ENCODE results near the gene MORN4.
A peak's percentile ranks its signal among the peaks of the same experiment; 100 is the strongest.
"Not testable (repeated sequence)": the region's sequence is repeated elsewhere in the genome, so short reads cannot be mapped to it uniquely, and the experiment has no call there.

Gene MORN4

GRCh38 chr10:97664282-97664850 lies 31.1 kb upstream of the MORN4 start:
- peak overlapping the region; percentile 38 to 59 for H3K27ac ChIP-seq (ENCODE audit: low read depth in 2 of 2, low read length in 2 of 2)
- H3K36me3 ChIP-seq (ENCODE audit: control insufficient read depth in 2 of 2, insufficient read depth in 2 of 2, low read length in 2 of 2): peaks cover 0 to 18% of the 10 kb centered on the region in 2 donors

DNA sequence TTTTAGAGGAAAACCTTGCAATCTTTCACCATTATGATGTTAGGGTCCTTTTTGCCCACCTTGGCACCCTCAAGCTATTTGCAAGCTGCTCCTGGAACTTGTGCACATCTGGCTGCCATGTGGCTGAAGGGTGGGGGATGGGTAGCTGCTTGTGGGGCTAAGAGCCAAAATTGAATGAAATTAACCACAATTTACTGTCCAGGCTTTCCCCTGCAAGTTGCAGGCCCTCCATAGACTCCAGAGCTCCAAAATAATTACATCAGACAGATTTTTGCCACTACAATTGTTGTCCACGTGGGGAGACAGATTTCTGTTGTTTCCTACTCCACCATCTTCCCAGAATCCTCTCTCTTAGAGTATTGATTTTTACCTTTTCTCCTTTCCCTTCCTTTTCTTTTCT lies 26.3 kb upstream of the MORN4 start:
- Histone ChIP-seq H3K9me3 (ENCODE audit: control insufficient read depth in 2 of 2, low read length in 2 of 2) (no peaks in the 10 kb centered on the region), H3K27me3 (ENCODE audit: control insufficient read depth in 2 of 2, insufficient read depth in 2 of 2, low read length in 2 of 2) (no peaks in the 10 kb centered on the region), H3K27ac (ENCODE audit: low read depth in 2 of 2, low read length in 2 of 2) (no peak overlapping the region), H3K4me3 (ENCODE audit: low read length in 2 of 2) (no peak overlapping the region), H3K9ac (ENCODE audit: low read depth in 1 of 2, low read length in 2 of 2) (no peak overlapping the region), H3K4me1 (ENCODE audit: control insufficient read depth in 2 of 2, insufficient read depth in 2 of 2, low read length in 2 of 2) (peaks cover 8 to 9% of the 10 kb centered on the region in 2 donors), H3K36me3 (ENCODE audit: control insufficient read depth in 2 of 2, insufficient read depth in 2 of 2, low read length in 2 of 2) (peaks cover 13 to 18% of the 10 kb centered on the region in 2 donors)

More at GRCh38 chr10:97664282-97664850, 31.1 kb upstream of the MORN4 start:
- peaks cover 12 to 15% of the 10 kb centered on the region in 2 donors for H3K4me1 ChIP-seq (ENCODE audit: control insufficient read depth in 2 of 2, insufficient read depth in 2 of 2, low read length in 2 of 2)
- no peak overlapping the region for H3K4me3 ChIP-seq (ENCODE audit: low read length in 2 of 2)
- no peak overlapping the region for H3K9ac ChIP-seq (ENCODE audit: low read depth in 1 of 2, low read length in 2 of 2)
- H3K9me3 ChIP-seq (ENCODE audit: control insufficient read depth in 2 of 2, low read length in 2 of 2): no peaks in the 10 kb centered on the region
- H3K27me3 ChIP-seq (ENCODE audit: control insufficient read depth in 2 of 2, insufficient read depth in 2 of 2, low read length in 2 of 2): no peaks in the 10 kb centered on the region

- no peaks in the 10 kb centered on the region for H3K4me1 ChIP-seq (ENCODE audit: control insufficient read depth in 2 of 2, insufficient read depth in 2 of 2, low read length in 2 of 2)
- no peaks in the 10 kb centered on the region for H3K9me3 ChIP-seq (ENCODE audit: control insufficient read depth in 2 of 2, low read length in 2 of 2)
- H3K4me3 ChIP-seq (ENCODE audit: low read length in 2 of 2): no peak overlapping the region
- no peak overlapping the region for H3K9ac ChIP-seq (ENCODE audit: low read depth in 1 of 2, low read length in 2 of 2)
- H3K27me3 ChIP-seq (ENCODE audit: control insufficient read depth in 2 of 2, insufficient read depth in 2 of 2, low read length in 2 of 2): no peaks in the 10 kb centered on the region
- no peak overlapping the region for H3K27ac ChIP-seq (ENCODE audit: low read depth in 2 of 2, low read length in 2 of 2)
- peaks cover 25 to 26% of the 10 kb centered on the region in 2 donors for H3K36me3 ChIP-seq (ENCODE audit: control insufficient read depth in 2 of 2, insufficient read depth in 2 of 2, low read length in 2 of 2)
These were observed 23.5 kb upstream of the MORN4 start for GRCh38 chr10:97656777-97657176.

DNA sequence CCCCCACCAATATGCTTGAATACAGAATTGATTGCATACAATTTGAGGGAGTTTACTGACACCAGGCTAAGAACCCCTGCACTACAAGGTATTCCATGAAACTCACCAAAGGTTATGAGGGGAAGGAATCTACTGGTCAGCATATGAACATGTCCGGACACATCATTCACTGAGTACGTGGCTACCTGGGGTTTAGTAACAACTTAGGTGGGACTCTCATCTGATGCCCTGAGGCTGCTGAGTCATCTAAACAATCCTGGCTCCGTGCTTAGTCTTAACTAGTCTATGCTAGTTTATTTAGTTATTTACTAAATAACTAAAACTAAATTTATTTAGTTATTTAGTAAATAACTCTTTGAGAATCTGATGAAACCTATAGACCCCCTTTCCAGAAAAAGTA lies 18.5 kb upstream of the MORN4 start:
- Histone ChIP-seq H3K36me3 (ENCODE audit: control insufficient read depth in 2 of 2, insufficient read depth in 2 of 2, low read length in 2 of 2) (peaks cover 28 to 31% of the 10 kb centered on the region in 2 donors), H3K9me3 (ENCODE audit: control insufficient read depth in 2 of 2, low read length in 2 of 2) (no peaks in the 10 kb centered on the region), H3K4me1 (ENCODE audit: control insufficient read depth in 2 of 2, insufficient read depth in 2 of 2, low read length in 2 of 2) (peaks cover 0 to 2% of the 10 kb centered on the region in 2 donors), H3K27me3 (ENCODE audit: control insufficient read depth in 2 of 2, insufficient read depth in 2 of 2, low read length in 2 of 2) (no peaks in the 10 kb centered on the region), H3K27ac (ENCODE audit: low read depth in 2 of 2, low read length in 2 of 2) (no peak overlapping the region), H3K9ac (ENCODE audit: low read depth in 1 of 2, low read length in 2 of 2) (no peak overlapping the region), H3K4me3 (ENCODE audit: low read length in 2 of 2) (no peak overlapping the region)

DNA sequence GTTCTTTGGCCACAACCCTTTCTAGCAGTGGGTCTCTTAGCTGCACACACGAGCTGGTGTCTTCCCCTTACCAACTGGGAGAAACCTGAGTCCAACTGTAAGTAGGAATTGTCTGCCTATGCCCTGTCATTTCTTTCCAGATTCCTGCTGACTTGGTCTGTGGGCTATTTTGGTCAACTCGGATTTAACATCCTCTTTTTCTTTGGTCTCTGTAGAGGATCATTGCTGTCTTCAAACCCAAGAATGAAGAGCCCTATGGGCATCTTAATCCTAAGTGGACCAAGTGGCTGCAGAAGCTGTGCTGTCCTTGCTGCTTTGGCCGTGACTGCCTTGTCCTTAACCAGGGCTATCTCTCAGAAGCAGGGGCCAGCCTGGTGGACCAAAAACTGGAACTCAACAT lies 17.4 kb upstream of the MORN4 start:
- no peaks in the 10 kb centered on the region for H3K9me3 ChIP-seq (ENCODE audit: control insufficient read depth in 2 of 2, low read length in 2 of 2)
- no peak overlapping the region for H3K9ac ChIP-seq (ENCODE audit: low read depth in 1 of 2, low read length in 2 of 2)
- H3K4me1 ChIP-seq (ENCODE audit: control insufficient read depth in 2 of 2, insufficient read depth in 2 of 2, low read length in 2 of 2): peaks cover 0 to 2% of the 10 kb centered on the region in 2 donors
- H3K4me3 ChIP-seq (ENCODE audit: low read length in 2 of 2): no peak overlapping the region
- no peaks in the 10 kb centered on the region for H3K27me3 ChIP-seq (ENCODE audit: control insufficient read depth in 2 of 2, insufficient read depth in 2 of 2, low read length in 2 of 2)
- H3K36me3 ChIP-seq (ENCODE audit: control insufficient read depth in 2 of 2, insufficient read depth in 2 of 2, low read length in 2 of 2): peaks cover 20 to 21% of the 10 kb centered on the region in 2 donors
- peak overlapping the region in 1 of 2 donors; percentile 32 for H3K27ac ChIP-seq (ENCODE audit: low read depth in 2 of 2, low read length in 2 of 2)

GRCh38 chr10:97649405-97649750 lies 16.1 kb upstream of the MORN4 start:
- H3K27me3 ChIP-seq (ENCODE audit: control insufficient read depth in 2 of 2, insufficient read depth in 2 of 2, low read length in 2 of 2); H3K9me3 ChIP-seq (ENCODE audit: control insufficient read depth in 2 of 2, low read length in 2 of 2); H3K9ac ChIP-seq (ENCODE audit: low read depth in 1 of 2, low read length in 2 of 2); H3K4me3 ChIP-seq (ENCODE audit: low read length in 2 of 2); H3K4me1 ChIP-seq (ENCODE audit: control insufficient read depth in 2 of 2, insufficient read depth in 2 of 2, low read length in 2 of 2): not testable (repeated sequence)
- H3K27ac ChIP-seq (ENCODE audit: low read depth in 2 of 2, low read length in 2 of 2): peak overlapping the region in 1 of 2 donors; percentile 42
- H3K36me3 ChIP-seq (ENCODE audit: control insufficient read depth in 2 of 2, insufficient read depth in 2 of 2, low read length in 2 of 2): peaks cover 20 to 21% of the 10 kb centered on the region in 2 donors

GRCh38 chr10:97648562-97649404 lies 15.5 kb upstream of the MORN4 start:
- peak overlapping the region; percentile 42 to 61 for H3K27ac ChIP-seq (ENCODE audit: low read depth in 2 of 2, low read length in 2 of 2)
- peaks cover 15 to 16% of the 10 kb centered on the region in 2 donors for H3K36me3 ChIP-seq (ENCODE audit: control insufficient read depth in 2 of 2, insufficient read depth in 2 of 2, low read length in 2 of 2)
- no peak overlapping the region for H3K9ac ChIP-seq (ENCODE audit: low read depth in 1 of 2, low read length in 2 of 2)
- H3K9me3 ChIP-seq (ENCODE audit: control insufficient read depth in 2 of 2, low read length in 2 of 2): no peaks in the 10 kb centered on the region
- no peak overlapping the region for H3K4me3 ChIP-seq (ENCODE audit: low read length in 2 of 2)
- peaks cover 0 to 2% of the 10 kb centered on the region in 2 donors for H3K4me1 ChIP-seq (ENCODE audit: control insufficient read depth in 2 of 2, insufficient read depth in 2 of 2, low read length in 2 of 2)
- no peaks in the 10 kb centered on the region for H3K27me3 ChIP-seq (ENCODE audit: control insufficient read depth in 2 of 2, insufficient read depth in 2 of 2, low read length in 2 of 2)

GRCh38 chr10:97647556-97647955 lies 14.3 kb upstream of the MORN4 start:
- H3K27ac ChIP-seq (ENCODE audit: low read depth in 2 of 2, low read length in 2 of 2): no peak overlapping the region
- H3K27me3 ChIP-seq (ENCODE audit: control insufficient read depth in 2 of 2, insufficient read depth in 2 of 2, low read length in 2 of 2): no peaks in the 10 kb centered on the region

DNA sequence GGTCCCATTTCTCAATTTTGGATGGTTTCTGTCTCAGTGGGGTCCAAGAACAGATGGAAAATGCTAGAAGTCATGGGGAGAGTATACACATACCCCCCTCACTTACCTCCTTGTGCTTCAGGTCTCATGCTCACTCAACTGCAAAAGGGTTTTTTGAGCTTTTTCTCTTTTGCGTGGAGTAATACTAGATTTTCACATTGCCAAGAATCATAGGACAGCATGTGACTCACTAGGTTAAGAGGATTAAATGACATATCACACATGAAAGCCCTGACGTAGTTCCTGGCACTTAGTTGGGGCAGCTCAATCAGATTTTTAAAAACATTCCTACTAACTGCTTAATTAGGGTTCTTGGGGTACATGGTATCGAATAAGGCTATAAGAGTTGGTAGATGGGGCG lies 11.6 kb upstream of the MORN4 start:
- Histone ChIP-seq H3K9me3 (ENCODE audit: control insufficient read depth in 2 of 2, low read length in 2 of 2) (no peaks in the 10 kb centered on the region), H3K27me3 (ENCODE audit: control insufficient read depth in 2 of 2, insufficient read depth in 2 of 2, low read length in 2 of 2) (no peaks in the 10 kb centered on the region), H3K9ac (ENCODE audit: low read depth in 1 of 2, low read length in 2 of 2) (no peak overlapping the region), H3K36me3 (ENCODE audit: control insufficient read depth in 2 of 2, insufficient read depth in 2 of 2, low read length in 2 of 2) (peaks cover 0 to 2% of the 10 kb centered on the region in 2 donors), H3K27ac (ENCODE audit: low read depth in 2 of 2, low read length in 2 of 2) (no peak overlapping the region), H3K4me1 (ENCODE audit: control insufficient read depth in 2 of 2, insufficient read depth in 2 of 2, low read length in 2 of 2) (peaks cover 7 to 8% of the 10 kb centered on the region in 2 donors), H3K4me3 (ENCODE audit: low read length in 2 of 2) (no peak overlapping the region)

More at GRCh38 chr10:97647556-97647955, 14.3 kb upstream of the MORN4 start:
- peaks cover 0 to 2% of the 10 kb centered on the region in 2 donors for H3K4me1 ChIP-seq (ENCODE audit: control insufficient read depth in 2 of 2, insufficient read depth in 2 of 2, low read length in 2 of 2)
- H3K9me3 ChIP-seq (ENCODE audit: control insufficient read depth in 2 of 2, low read length in 2 of 2): no peaks in the 10 kb centered on the region
- H3K4me3 ChIP-seq (ENCODE audit: low read length in 2 of 2): no peak overlapping the region
- H3K36me3 ChIP-seq (ENCODE audit: control insufficient read depth in 2 of 2, insufficient read depth in 2 of 2, low read length in 2 of 2): peaks cover 10 to 13% of the 10 kb centered on the region in 2 donors
- no peak overlapping the region for H3K9ac ChIP-seq (ENCODE audit: low read depth in 1 of 2, low read length in 2 of 2)

DNA sequence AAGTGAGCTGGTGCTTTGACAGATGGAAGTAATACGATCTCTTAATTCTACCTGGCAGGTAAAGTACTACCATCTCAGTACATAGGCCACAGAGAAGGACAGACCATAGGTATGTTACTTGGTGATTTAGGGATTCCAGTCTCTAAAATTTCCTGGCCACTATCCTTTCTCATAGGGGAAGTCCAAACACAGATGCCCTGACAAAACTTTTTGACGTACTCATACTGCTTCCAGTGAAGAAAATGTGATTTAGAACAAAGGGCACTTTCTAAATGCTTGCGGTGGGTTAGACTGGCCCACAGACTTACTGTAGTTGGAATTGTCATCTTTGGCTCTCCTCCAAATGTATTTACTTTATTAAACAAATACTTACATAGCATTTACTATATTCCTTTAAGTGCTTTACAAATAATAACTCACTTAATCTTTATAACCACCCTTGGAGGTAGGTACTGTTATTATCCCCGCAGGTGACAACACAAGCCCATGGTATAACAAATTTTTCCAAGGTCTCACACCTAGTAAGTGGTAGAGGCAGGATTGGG lies 10.2 kb upstream of the MORN4 start:
- no peak overlapping the region for H3K4me3 ChIP-seq (ENCODE audit: low read length in 2 of 2)
- H3K27me3 ChIP-seq (ENCODE audit: control insufficient read depth in 2 of 2, insufficient read depth in 2 of 2, low read length in 2 of 2): no peaks in the 10 kb centered on the region
- no peaks in the 10 kb centered on the region for H3K9me3 ChIP-seq (ENCODE audit: control insufficient read depth in 2 of 2, low read length in 2 of 2)
- no peak overlapping the region for H3K27ac ChIP-seq (ENCODE audit: low read depth in 2 of 2, low read length in 2 of 2)
- H3K4me1 ChIP-seq (ENCODE audit: control insufficient read depth in 2 of 2, insufficient read depth in 2 of 2, low read length in 2 of 2): peaks cover 7 to 8% of the 10 kb centered on the region in 2 donors
- H3K36me3 ChIP-seq (ENCODE audit: control insufficient read depth in 2 of 2, insufficient read depth in 2 of 2, low read length in 2 of 2): peaks cover 0 to 2% of the 10 kb centered on the region in 2 donors
- no peak overlapping the region for H3K9ac ChIP-seq (ENCODE audit: low read depth in 1 of 2, low read length in 2 of 2)

Data from mucosa of rectum (tissue), 2 donors.